Activated CD8-positive, alpha-beta memory T cell treated with anti-CD3 and anti-CD28 coated beads for 4 hours (primary cell): ENCODE data around the gene ASB14.
"Not testable (repeated sequence)": the region's sequence is repeated elsewhere in the genome, so short reads cannot be mapped to it uniquely, and the experiment has no call there.

Source experiments
- DNase-seq, 2 donors: peaks; one replicate each; pipeline ENCODE4 v3.0.0-alpha.2; 2020; ENCODE audit warnings: low read depth in 2 of 2

ASB14 gene

DNA sequence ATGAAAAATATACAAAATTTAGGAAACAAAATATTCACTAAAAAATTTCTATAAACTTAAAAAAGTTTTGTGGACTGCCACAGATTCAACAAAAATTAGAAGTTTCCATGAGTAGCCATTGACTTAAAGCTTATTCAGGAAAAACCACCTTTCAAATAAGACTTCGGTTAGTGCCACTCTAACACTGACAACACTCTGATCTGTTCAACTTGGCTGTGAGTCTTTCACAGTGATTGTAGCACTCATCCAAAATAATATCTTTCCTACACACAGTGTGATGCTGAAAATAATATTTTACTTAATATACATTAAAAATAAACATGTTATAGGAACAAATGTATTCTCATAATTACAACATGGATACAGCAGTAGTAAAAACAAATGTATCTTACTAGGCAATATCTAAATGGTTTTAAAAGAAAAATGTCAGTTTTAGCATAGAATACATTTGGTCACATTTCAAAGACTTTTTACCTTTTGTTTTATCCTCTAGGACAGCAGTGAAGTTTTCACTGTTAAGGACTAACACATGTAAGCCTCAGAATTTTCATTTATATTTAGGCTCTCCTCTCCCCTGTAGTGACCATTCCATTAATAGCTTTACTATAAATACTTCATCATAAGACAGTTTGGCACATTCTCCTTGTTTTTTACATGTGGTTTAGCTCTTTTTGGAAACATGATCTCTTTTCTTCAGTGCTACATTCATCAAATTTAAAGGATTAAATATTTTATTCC, at the start of gene ASB14:
TSS of gene ASB14 (minus strand) at position 527 of the 738 bp plus-strand sequence. CDS start 652 bp downstream, outside the sequence.
- no peak for DNase-seq

DNA sequence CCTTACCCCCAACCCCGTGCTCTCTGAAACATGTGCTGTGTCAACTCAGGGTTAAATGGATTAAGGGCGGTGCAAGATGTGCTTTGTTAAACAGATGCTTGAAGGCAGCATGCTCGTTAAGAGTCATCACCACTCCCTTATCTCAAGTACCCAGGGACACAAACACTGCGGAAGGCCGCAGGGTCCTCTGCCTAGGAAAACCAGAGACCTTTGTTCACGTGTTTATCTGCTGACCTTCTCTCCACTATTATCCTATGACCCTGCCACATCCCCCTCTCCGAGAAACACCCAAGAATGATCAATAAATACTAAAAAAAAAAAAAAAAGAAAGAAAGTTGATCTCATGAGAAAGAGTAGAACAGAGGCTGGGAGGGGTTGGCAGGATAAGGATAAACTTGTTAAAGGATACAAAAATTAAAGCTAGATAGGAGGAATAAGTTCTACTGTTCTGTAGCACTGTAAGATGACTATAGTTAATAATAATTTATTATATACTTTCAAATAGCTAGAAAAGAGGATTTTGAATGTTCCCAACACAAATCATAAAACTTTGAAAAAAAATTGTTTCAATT, 46.7 kb upstream of the ASB14 start:
- not testable (repeated sequence) for DNase-seq

DNA sequence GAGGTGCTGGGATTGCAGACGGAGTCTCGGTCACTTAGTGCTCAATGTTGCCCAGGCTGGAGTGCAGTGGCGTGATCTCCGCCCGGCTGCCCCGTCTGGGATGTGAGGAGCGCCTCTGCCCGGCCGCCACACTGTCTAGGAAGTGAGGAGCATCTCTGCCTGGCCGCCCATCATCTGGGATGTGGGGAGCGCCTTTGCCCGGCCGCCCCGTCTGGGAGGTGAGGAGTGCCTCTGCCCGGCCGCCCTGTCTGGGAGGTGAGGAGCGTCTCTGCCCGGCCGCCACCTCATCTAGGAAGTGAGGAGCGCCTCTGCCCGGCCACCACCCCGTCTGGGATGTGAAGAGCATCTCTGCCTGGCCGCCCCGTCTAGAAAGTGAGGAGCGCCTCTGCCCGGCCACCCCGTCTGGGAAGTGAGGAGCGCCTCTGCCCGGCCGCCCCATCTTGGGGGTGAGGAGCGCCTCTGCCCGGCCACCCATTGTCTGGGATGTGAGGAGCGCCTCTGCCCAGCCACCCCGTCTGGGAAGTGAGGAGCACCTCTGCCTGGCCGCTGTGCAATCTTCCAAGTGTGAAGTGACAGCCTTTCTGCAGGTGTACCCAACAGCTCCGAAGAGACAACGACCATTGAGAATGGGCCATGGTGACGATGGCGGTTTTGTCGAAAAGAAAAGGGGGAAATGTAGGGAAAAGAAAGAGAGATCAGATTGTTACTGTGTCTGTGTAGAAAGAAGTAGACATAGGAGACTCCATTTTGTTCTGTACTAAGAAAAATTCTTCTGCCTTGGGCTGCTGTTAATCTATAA, 46.0 kb upstream of the ASB14 start:
- not testable (repeated sequence) for DNase-seq

- no peak for DNase-seq
Observed at GRCh38 chr3:57335283-57335938, 42.9 kb upstream of the ASB14 start.

DNA sequence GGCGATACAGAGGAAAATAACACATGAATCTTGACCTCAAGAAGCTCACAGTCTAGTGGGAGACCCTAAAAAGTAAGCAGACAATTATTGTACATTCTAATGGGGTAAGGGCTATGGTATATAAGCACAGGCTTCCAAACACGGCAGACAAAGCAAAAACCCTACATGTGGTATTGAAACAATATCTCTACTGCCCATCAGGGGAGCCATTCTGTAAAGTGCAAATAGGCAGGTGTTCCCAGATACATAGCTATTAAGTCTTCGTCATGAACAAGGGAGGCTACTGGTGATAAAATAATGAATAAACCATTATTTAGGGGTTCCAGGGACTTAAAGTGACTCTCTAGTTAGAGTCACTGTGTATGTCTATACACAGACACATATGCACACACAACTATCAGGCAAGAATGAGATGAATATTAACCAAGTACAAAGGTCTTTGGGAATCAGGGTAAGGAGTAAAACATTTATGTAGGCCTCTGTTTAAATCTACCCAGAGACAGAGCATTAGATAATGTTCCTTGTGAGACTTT, 38.7 kb upstream of the ASB14 start:
- no peak for DNase-seq

DNA sequence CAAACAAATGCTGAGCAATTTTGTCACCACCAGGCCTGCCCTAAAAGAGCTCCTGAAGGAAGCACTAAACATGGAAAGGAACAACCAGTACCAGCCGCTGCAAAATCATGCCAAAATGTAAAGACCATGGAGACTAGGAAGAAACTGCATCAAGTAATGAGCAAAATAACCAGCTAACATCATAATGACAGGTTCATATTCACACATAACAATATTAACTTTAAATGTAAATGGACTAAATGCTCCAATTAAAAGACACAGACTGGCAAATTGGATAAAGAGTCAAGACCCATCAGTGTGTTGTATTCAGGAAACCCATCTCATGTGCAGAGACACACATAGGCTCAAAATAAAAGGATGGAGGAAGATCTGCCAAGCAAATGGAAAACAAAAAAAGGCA, 34.0 kb upstream of the ASB14 start:
- not testable (repeated sequence) for DNase-seq

- DNase-seq = no peak
Observed at GRCh38 chr3:57314204-57314603, 21.7 kb upstream of the ASB14 start.

GRCh38 chr3:57309769-57310360, 17.4 kb upstream of the ASB14 start:
- DNase-seq = no peak

DNA sequence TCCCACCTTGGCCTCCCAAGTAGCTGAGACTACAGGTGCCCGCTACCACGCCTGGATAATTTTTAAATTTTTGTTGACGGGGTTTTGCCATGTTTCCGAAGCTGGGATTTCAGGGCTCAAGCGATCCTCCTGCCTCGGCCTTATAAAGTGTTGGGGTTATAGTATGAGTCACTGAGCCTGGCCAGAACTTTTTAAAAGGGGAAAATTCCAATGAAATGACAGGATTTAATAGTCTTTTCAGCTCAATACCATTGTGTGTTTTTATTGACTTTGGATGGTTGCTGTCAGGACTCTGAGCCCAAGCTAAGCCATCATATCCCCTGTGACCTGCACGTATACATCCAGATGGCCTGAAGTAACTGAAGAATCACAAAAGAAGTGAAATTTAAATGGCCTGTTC, 11.0 kb upstream of the ASB14 start:
- not testable (repeated sequence) for DNase-seq

DNA sequence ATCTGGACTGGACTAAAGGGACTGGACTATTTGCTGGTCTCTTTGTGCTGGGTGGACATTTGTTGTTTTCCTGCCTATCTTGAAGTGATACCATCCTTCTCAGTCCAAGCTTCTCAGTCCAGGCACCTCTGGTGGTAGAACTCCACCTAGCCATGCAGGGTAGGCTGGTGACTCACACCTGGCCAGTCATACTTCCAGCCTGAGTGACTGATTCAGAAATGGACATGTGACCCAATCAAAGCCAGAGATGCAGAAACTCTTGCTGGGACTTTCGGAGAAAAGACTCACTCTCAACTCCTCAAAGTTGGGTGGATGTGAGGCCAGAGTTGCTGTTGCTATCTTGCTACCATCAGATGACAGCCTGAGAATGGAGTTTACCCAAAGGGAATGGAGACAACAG, 5.6 kb upstream of the ASB14 start:
- no peak for DNase-seq

- no peak for DNase-seq
Observed at GRCh38 chr3:57292897-57293526, 527 bp upstream of the ASB14 start.

- no peak for DNase-seq
Observed at GRCh38 chr3:57288403-57288802, 4.1 kb downstream of the ASB14 start.

- DNase-seq = no peak
Observed at GRCh38 chr3:57287205-57287604, 5.3 kb downstream of the ASB14 start.

DNA sequence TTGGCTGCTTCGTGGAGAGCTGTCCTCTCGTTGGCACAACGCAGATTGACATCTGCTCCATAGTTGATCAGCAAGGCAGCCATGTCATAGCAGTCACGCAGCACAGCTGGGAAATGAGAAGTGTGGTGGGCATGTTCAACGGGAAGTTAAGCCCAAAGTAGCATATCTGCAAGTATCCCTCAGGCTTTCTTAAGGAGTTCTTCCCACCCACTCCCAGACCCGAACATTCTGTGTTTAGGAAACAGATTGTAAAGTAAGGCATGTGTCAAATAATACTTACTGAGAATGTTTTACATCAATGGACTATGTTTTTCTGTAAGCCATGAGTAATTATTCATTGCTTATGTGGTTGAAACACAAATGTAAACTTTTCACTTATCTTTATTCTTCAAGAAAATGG, 9.2 kb downstream of the ASB14 start:
- no peak for DNase-seq

- DNase-seq = no peak
Observed at GRCh38 chr3:57281715-57282114, 10.8 kb downstream of the ASB14 start.

DNA sequence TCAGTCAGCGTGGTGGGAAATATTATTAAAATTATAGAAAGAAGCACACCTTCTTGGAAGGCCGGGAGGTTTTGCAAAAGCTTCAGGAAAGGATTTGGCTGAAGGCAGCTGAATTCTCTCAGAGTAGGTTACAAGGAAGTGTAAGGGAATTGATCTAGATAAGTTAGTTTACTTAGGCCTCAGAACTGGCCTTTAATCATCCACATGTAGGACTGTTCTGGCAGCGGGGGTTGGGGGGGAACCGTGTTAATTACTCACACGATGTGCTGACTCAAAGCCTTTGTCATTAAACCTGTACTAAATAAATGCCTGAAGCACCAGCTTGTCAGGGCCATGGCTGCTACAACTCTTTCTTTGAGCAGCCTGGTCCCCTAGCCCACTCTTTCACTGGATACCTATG, 12.8 kb downstream of the ASB14 start:
- DNase-seq = no peak

DNA sequence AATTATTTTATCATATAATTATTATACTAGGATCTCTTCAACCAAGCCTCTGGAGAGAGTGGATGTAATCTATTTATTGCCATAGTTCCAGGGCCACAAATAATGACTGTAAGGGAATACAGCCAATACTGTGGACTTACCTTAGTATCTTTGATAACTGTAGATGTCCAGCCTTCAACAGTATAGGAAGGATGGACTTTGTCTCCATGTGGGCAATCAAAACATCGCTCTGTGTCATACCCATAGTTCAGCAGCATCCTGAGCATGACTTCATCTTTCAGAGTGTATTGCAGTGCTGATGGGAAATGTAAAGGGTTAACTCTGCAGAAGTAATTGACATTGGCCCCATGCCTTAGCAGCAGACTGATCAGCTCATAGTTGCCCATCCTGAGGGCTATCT, 14.2 kb downstream of the ASB14 start:
- DNase-seq = no peak

- no peak for DNase-seq
Observed at GRCh38 chr3:57275393-57275792, 17.1 kb downstream of the ASB14 start.

- no peak for DNase-seq
Observed at GRCh38 chr3:57274845-57275244, 17.6 kb downstream of the ASB14 start.

DNA sequence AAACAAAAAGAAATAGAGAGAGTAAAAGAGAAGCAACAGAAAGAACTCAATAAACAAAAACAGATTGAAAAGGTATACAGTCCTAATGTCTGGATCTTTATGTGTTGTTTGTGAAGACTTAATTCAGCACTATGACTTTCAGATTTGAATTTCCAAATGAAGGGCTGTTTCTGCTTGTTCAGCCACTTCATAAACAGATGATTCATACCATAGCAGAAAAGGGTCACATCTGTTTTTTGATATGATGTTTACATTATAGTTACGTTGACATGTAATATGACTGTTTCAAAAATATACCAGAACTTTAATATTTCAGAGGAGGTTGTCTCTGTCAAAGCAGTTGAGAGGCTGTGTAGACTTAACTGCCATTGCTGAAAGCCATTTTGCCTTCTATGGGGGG, 24.1 kb downstream of the ASB14 start:
- DNase-seq = no peak

- no peak for DNase-seq
Observed at GRCh38 chr3:57261929-57262328, 30.6 kb downstream of the ASB14 start.
